ENCODE data around the gene PTPRN2.

Gene PTPRN2

GRCh38 chr7:157617401-157617800 is 970.2 kb downstream of the PTPRN2 start:
- no peak for DNase-seq (ENCODE audit: low spot score)

- no peak for DNase-seq (ENCODE audit: low spot score)
These were observed 970.7 kb downstream of the PTPRN2 start for GRCh38 chr7:157616931-157617330.

- DNase-seq (ENCODE audit: low spot score): no peak
These were observed 971.2 kb downstream of the PTPRN2 start for GRCh38 chr7:157616426-157616825.

GRCh38 chr7:157615852-157616251 is 971.8 kb downstream of the PTPRN2 start:
- no peak for DNase-seq (ENCODE audit: low spot score)

- DNase-seq (ENCODE audit: low spot score): no peak
These were observed 972.4 kb downstream of the PTPRN2 start for GRCh38 chr7:157615101-157615817.

- no peak for DNase-seq (ENCODE audit: low spot score)
These were observed 973.1 kb downstream of the PTPRN2 start for GRCh38 chr7:157614457-157615020.

- DNase-seq (ENCODE audit: low spot score): no peak
These were observed 973.9 kb downstream of the PTPRN2 start for GRCh38 chr7:157613575-157614322.

GRCh38 chr7:157612664-157613561 is 974.7 kb downstream of the PTPRN2 start:
- DNase-seq (ENCODE audit: low spot score): no peak

GRCh38 chr7:157612009-157612663 is 975.5 kb downstream of the PTPRN2 start:
- DNase-seq (ENCODE audit: low spot score): no peak

- DNase-seq (ENCODE audit: low spot score): no peak
These were observed 976.3 kb downstream of the PTPRN2 start for GRCh38 chr7:157611341-157611740.

- DNase-seq (ENCODE audit: low spot score): no peak
These were observed 976.8 kb downstream of the PTPRN2 start for GRCh38 chr7:157610671-157611295.

GRCh38 chr7:157609932-157610640 is 977.5 kb downstream of the PTPRN2 start:
- DNase-seq (ENCODE audit: low spot score): no peak

- DNase-seq (ENCODE audit: low spot score): no peak
These were observed 978.1 kb downstream of the PTPRN2 start for GRCh38 chr7:157609516-157609915.

GRCh38 chr7:157607218-157607617 is 980.4 kb downstream of the PTPRN2 start:
- DNase-seq (ENCODE audit: low spot score): no peak

- DNase-seq (ENCODE audit: low spot score): no peak
These were observed 981.5 kb downstream of the PTPRN2 start for GRCh38 chr7:157606140-157606539.

- DNase-seq (ENCODE audit: low spot score): no peak
These were observed 982.0 kb downstream of the PTPRN2 start for GRCh38 chr7:157605638-157606037.

GRCh38 chr7:157604661-157605381 is 982.8 kb downstream of the PTPRN2 start:
- DNase-seq (ENCODE audit: low spot score): no peak

- no peak for DNase-seq (ENCODE audit: low spot score)
These were observed 983.9 kb downstream of the PTPRN2 start for GRCh38 chr7:157603716-157604115.

- no peak for DNase-seq (ENCODE audit: low spot score)
These were observed 984.6 kb downstream of the PTPRN2 start for GRCh38 chr7:157603005-157603404.

GRCh38 chr7:157602581-157602980 is 985.0 kb downstream of the PTPRN2 start:
- DNase-seq (ENCODE audit: low spot score): no peak

Measured in hematopoietic multipotent progenitor cell treated with erythropoietin and hydrocortisone succinate and interleukin-3 and kit ligand, for 15 days (in vitro differentiated cells).